Measurements from ENCODE around the gene ATP8B1.

- no peak for TF ChIP-seq CTCF (IDR thresholded peaks at IDR 0.05)
- no peak for TF ChIP-seq POLR2A (IDR thresholded peaks at IDR 0.05)
- TF ChIP-seq POLR2AphosphoS5 (IDR thresholded peaks at IDR 0.05) = no peak
- no peak for TF ChIP-seq EP300 (IDR thresholded peaks at IDR 0.05)
Measured at GRCh38 chr18:57807336-57808117, 4.4 kb upstream of the ATP8B1 start.

All from stomach (tissue), 4 donors.